ENCODE measurements around the gene GYPE. TPM values are rescaled to one million over a fixed set of nuclear protein-coding genes. Genes with fewer than 3 reads are reported as not detected.
"Not testable (repeated sequence)": the region's sequence is repeated elsewhere in the genome, so short reads cannot be mapped to it uniquely, and the experiment has no call there.

The GYPE gene
- total RNA-seq, 1 experiment from 2014 or later: not detected

GRCh38 chr4:143869925-143870324 is 35.4 kb downstream of the GYPE start:
- H3K9me3 ChIP-seq; intact Hi-C loops (cut with micrococcal nuclease; ENCODE audit: unreplicated experiment); POLR2A ChIA-PET; H3K36me3 ChIP-seq (ENCODE audit: control insufficient read depth, insufficient read depth, low read length); H3K27ac Mint-ChIP-seq (ENCODE audit: unreplicated experiment); CTCF ChIA-PET; H3K4me1 ChIP-seq; H3K4me1 Mint-ChIP-seq (ENCODE audit: low read depth, unreplicated experiment); BruUV-seq (replicated peaks); H3K27me3 Mint-ChIP-seq (ENCODE audit: insufficient read depth, unreplicated experiment); H3K36me3 Mint-ChIP-seq (ENCODE audit: insufficient read depth, unreplicated experiment); H3K9me3 Mint-ChIP-seq (ENCODE audit: unreplicated experiment); H3K4me3 Mint-ChIP-seq (ENCODE audit: unreplicated experiment); H3K27me3 ChIP-seq (replicated peaks; ENCODE audit: control insufficient read depth, insufficient read depth, low read length); DNase-seq; H3K4me3 ChIP-seq (ENCODE audit: low read depth, low read length): not testable (repeated sequence)

- H3K4me1 Mint-ChIP-seq (ENCODE audit: low read depth, unreplicated experiment); H3K4me1 ChIP-seq; H3K36me3 Mint-ChIP-seq (ENCODE audit: insufficient read depth, unreplicated experiment); H3K9me3 ChIP-seq; POLR2A ChIA-PET; H3K27me3 ChIP-seq (replicated peaks; ENCODE audit: control insufficient read depth, insufficient read depth, low read length); H3K36me3 ChIP-seq (ENCODE audit: control insufficient read depth, insufficient read depth, low read length); intact Hi-C loops (cut with micrococcal nuclease; ENCODE audit: unreplicated experiment); H3K27ac Mint-ChIP-seq (ENCODE audit: unreplicated experiment); H3K9me3 Mint-ChIP-seq (ENCODE audit: unreplicated experiment); H3K27me3 Mint-ChIP-seq (ENCODE audit: insufficient read depth, unreplicated experiment); H3K4me3 ChIP-seq (ENCODE audit: low read depth, low read length); DNase-seq; CTCF ChIA-PET; H3K4me3 Mint-ChIP-seq (ENCODE audit: unreplicated experiment); BruUV-seq (replicated peaks): not testable (repeated sequence)
Measured at GRCh38 chr4:143862716-143863115, 42.6 kb downstream of the GYPE start.

GRCh38 chr4:143858456-143858855 is 46.9 kb downstream of the GYPE start:
- intact Hi-C loops (cut with micrococcal nuclease; ENCODE audit: unreplicated experiment): no loop called here
- no TSS peak for BruUV-seq (replicated peaks)
- Histone ChIP-seq H3K9me3 (no peaks in the 10 kb centered on the region), H3K36me3 (ENCODE audit: control insufficient read depth, insufficient read depth, low read length) (no peaks in the 10 kb centered on the region), H3K4me3 (ENCODE audit: low read depth, low read length) (no peak overlapping the region), H3K27me3 (replicated peaks; ENCODE audit: control insufficient read depth, insufficient read depth, low read length) (no peaks in the 10 kb centered on the region), H3K4me1 (no peaks in the 10 kb centered on the region)
- H3K36me3 Mint-ChIP-seq (ENCODE audit: insufficient read depth, unreplicated experiment): no peaks in the 10 kb centered on the region
- POLR2A ChIA-PET: no interaction called here
- H3K4me1 Mint-ChIP-seq (ENCODE audit: low read depth, unreplicated experiment): no peaks in the 10 kb centered on the region
- no peak for TF ChIP-seq CTCF (IDR thresholded peaks at IDR 0.05; ENCODE audit: insufficient read depth in 1 of 2, low read depth in 1 of 2, low read length in 1 of 2, severe bottlenecking in 1 of 2, unreplicated experiment in 1 of 2)
- no peaks in the 10 kb centered on the region for H3K9me3 Mint-ChIP-seq (ENCODE audit: unreplicated experiment)
- no peaks in the 10 kb centered on the region for H3K27me3 Mint-ChIP-seq (ENCODE audit: insufficient read depth, unreplicated experiment)
- H3K4me3 Mint-ChIP-seq (ENCODE audit: unreplicated experiment): no peak overlapping the region
- CTCF ChIA-PET: no interaction called here
- DNase-seq: no peak
- no peak overlapping the region for H3K27ac Mint-ChIP-seq (ENCODE audit: unreplicated experiment)

GRCh38 chr4:143857391-143858336 is 47.7 kb downstream of the GYPE start:
- intact Hi-C loops (cut with micrococcal nuclease; ENCODE audit: unreplicated experiment); H3K36me3 ChIP-seq (ENCODE audit: control insufficient read depth, insufficient read depth, low read length); H3K4me1 ChIP-seq; H3K4me1 Mint-ChIP-seq (ENCODE audit: low read depth, unreplicated experiment); POLR2A ChIA-PET; H3K36me3 Mint-ChIP-seq (ENCODE audit: insufficient read depth, unreplicated experiment); H3K27ac Mint-ChIP-seq (ENCODE audit: unreplicated experiment); CTCF ChIA-PET; DNase-seq; H3K4me3 Mint-ChIP-seq (ENCODE audit: unreplicated experiment); H3K9me3 ChIP-seq; H3K4me3 ChIP-seq (ENCODE audit: low read depth, low read length); H3K9me3 Mint-ChIP-seq (ENCODE audit: unreplicated experiment); BruUV-seq (replicated peaks); H3K27me3 Mint-ChIP-seq (ENCODE audit: insufficient read depth, unreplicated experiment); H3K27me3 ChIP-seq (replicated peaks; ENCODE audit: control insufficient read depth, insufficient read depth, low read length): not testable (repeated sequence)

GRCh38 chr4:143856017-143856557 is 49.3 kb downstream of the GYPE start:
- H3K36me3 ChIP-seq (ENCODE audit: control insufficient read depth, insufficient read depth, low read length); POLR2A ChIA-PET: not testable (repeated sequence)

GRCh38 chr4:143854645-143855044 is 50.7 kb downstream of the GYPE start:
- not testable (repeated sequence) for BruUV-seq (replicated peaks)

More at GRCh38 chr4:143856017-143856557, 49.3 kb downstream of the GYPE start:
- H3K36me3 Mint-ChIP-seq (ENCODE audit: insufficient read depth, unreplicated experiment); BruUV-seq (replicated peaks); H3K4me3 Mint-ChIP-seq (ENCODE audit: unreplicated experiment); DNase-seq; intact Hi-C loops (cut with micrococcal nuclease; ENCODE audit: unreplicated experiment); H3K27ac Mint-ChIP-seq (ENCODE audit: unreplicated experiment); CTCF ChIA-PET; H3K9me3 ChIP-seq; H3K4me3 ChIP-seq (ENCODE audit: low read depth, low read length); H3K9me3 Mint-ChIP-seq (ENCODE audit: unreplicated experiment); H3K4me1 ChIP-seq; H3K4me1 Mint-ChIP-seq (ENCODE audit: low read depth, unreplicated experiment); H3K27me3 ChIP-seq (replicated peaks; ENCODE audit: control insufficient read depth, insufficient read depth, low read length); H3K27me3 Mint-ChIP-seq (ENCODE audit: insufficient read depth, unreplicated experiment): not testable (repeated sequence)

More at GRCh38 chr4:143854645-143855044, 50.7 kb downstream of the GYPE start:
- H3K9me3 Mint-ChIP-seq (ENCODE audit: unreplicated experiment); H3K27me3 Mint-ChIP-seq (ENCODE audit: insufficient read depth, unreplicated experiment); H3K4me3 Mint-ChIP-seq (ENCODE audit: unreplicated experiment); H3K4me1 Mint-ChIP-seq (ENCODE audit: low read depth, unreplicated experiment); H3K9me3 ChIP-seq; DNase-seq; H3K4me1 ChIP-seq; CTCF ChIA-PET; H3K36me3 Mint-ChIP-seq (ENCODE audit: insufficient read depth, unreplicated experiment); H3K36me3 ChIP-seq (ENCODE audit: control insufficient read depth, insufficient read depth, low read length); H3K27me3 ChIP-seq (replicated peaks; ENCODE audit: control insufficient read depth, insufficient read depth, low read length); POLR2A ChIA-PET; intact Hi-C loops (cut with micrococcal nuclease; ENCODE audit: unreplicated experiment); H3K27ac Mint-ChIP-seq (ENCODE audit: unreplicated experiment); H3K4me3 ChIP-seq (ENCODE audit: low read depth, low read length): not testable (repeated sequence)

Measured in Caco-2 (cell line).